Liver (tissue), 9 donors: ENCODE results near the gene HMG20A. TPM values are rescaled to one million over a fixed set of nuclear protein-coding genes. Genes with fewer than 3 reads are reported as not detected.

Source experiments
- DNase-seq: peaks from one replicate; pipeline ENCODE4 v3.0.0-alpha.2; 2017; ENCODE audit warnings: low spot score
- H3K27ac ChIP-seq, 2 donors: one replicate each; pipeline ENCODE4 v1.7.0; 2013; ENCODE audit warnings: inconsistent platforms in 2 of 2, low read length in 2 of 2, control low read depth in 1 of 2, low read depth in 1 of 2, mild to moderate bottlenecking in 1 of 2
- H3K27me3 ChIP-seq, 4 donors: one replicate each; pipeline versions ENCODE4 v1.6.1 to v1.7.0; 2013; ENCODE audit warnings: low read length in 3 of 4, inconsistent platforms in 1 of 4, mild to moderate bottlenecking in 1 of 4, moderate library complexity in 1 of 4; ENCODE audit not compliant: control insufficient read depth in 4 of 4, insufficient read depth in 4 of 4
- H3K36me3 ChIP-seq, 4 donors: one replicate each; pipeline versions ENCODE4 v1.6.1 to v1.7.0; 2013; ENCODE audit warnings: low read length in 3 of 4, mild to moderate bottlenecking in 3 of 4, low read depth in 1 of 4, moderate library complexity in 1 of 4; ENCODE audit not compliant: control insufficient read depth in 4 of 4, insufficient read depth in 3 of 4
- H3K4me1 ChIP-seq, 4 donors: one replicate each; pipeline versions ENCODE4 v1.6.1 to v1.7.0; 2013; ENCODE audit warnings: low read length in 3 of 4, mild to moderate bottlenecking in 3 of 4, moderate library complexity in 1 of 4; ENCODE audit not compliant: control insufficient read depth in 4 of 4, insufficient read depth in 4 of 4
- H3K4me3 ChIP-seq, 3 donors: one replicate each; pipeline versions ENCODE4 v1.6.1 to v1.7.0; 2013; ENCODE audit warnings: low read length in 3 of 3, control low read depth in 1 of 3, low read depth in 1 of 3, mild to moderate bottlenecking in 1 of 3
- H3K9ac ChIP-seq, 2 donors: one replicate each; pipeline ENCODE4 v1.7.0; 2013; ENCODE audit warnings: low read length in 2 of 2, mild to moderate bottlenecking in 2 of 2, moderate library complexity in 2 of 2, control low read depth in 1 of 2, low read depth in 1 of 2
- H3K9me3 ChIP-seq, 4 donors: one replicate each; pipeline versions ENCODE4 v1.6.1 to v1.7.0; 2013; ENCODE audit warnings: low read length in 3 of 4; ENCODE audit not compliant: control insufficient read depth in 4 of 4
- EGR1 ChIP-seq, 2 donors: IDR thresholded peaks; 2 replicates each; pipeline ENCODE4 v1.6.1; 2016 to 2018; ENCODE audit warnings: antibody characterized with exemption in 2 of 2, low read depth in 2 of 2
- FOXA1 ChIP-seq: IDR thresholded peaks from 2 replicates; pipeline ENCODE4 v1.6.1; 2016; ENCODE audit warnings: antibody characterized with exemption
- FOXA2 ChIP-seq: IDR thresholded peaks from 2 replicates; pipeline ENCODE4 v1.6.1; 2016; ENCODE audit warnings: antibody characterized with exemption
- GABPA ChIP-seq, 2 donors: IDR thresholded peaks in 1 of 2; conservative IDR thresholded peaks in 1 of 2; 2 replicates each; pipeline ENCODE4 v1.6.1; 2016; ENCODE audit warnings: antibody characterized with exemption in 2 of 2, mild to moderate bottlenecking in 1 of 2, moderate library complexity in 1 of 2
- HNF4A ChIP-seq, 2 donors: conservative IDR thresholded peaks; 2 replicates each; pipeline ENCODE4 v1.6.1; 2016; ENCODE audit warnings: antibody characterized with exemption in 2 of 2, mild to moderate bottlenecking in 2 of 2
- HNF4G ChIP-seq: IDR thresholded peaks from 2 replicates; pipeline ENCODE4 v1.6.1; 2016; ENCODE audit warnings: antibody characterized with exemption
- JUND ChIP-seq, 2 donors: IDR thresholded peaks; 2 replicates each; pipeline ENCODE4 v1.6.1; 2016; ENCODE audit warnings: antibody characterized with exemption in 2 of 2
- NR2F2 ChIP-seq: IDR thresholded peaks from 2 replicates; pipeline ENCODE4 v1.6.1; 2016; ENCODE audit warnings: antibody characterized with exemption
- RAD21 ChIP-seq, 2 donors: IDR thresholded peaks; 2 replicates each; pipeline ENCODE4 v1.6.1; 2016; ENCODE audit warnings: antibody characterized with exemption in 2 of 2, mild to moderate bottlenecking in 2 of 2
- RXRA ChIP-seq, 2 donors: IDR thresholded peaks; 2 replicates each; pipeline ENCODE4 v1.6.1; 2017 to 2018; ENCODE audit warnings: antibody characterized with exemption in 2 of 2, mild to moderate bottlenecking in 1 of 2
- TAF1 ChIP-seq: conservative IDR thresholded peaks from 2 replicates; pipeline ENCODE4 v1.6.1; 2016; ENCODE audit warnings: antibody characterized with exemption, mild to moderate bottlenecking
- YY1 ChIP-seq: IDR thresholded peaks from 2 replicates; pipeline ENCODE4 v1.6.1; 2016; ENCODE audit warnings: antibody characterized with exemption, mild to moderate bottlenecking
- WGBS: extraction: QIAGEN DNeasy Blood & Tissue Kit; methylation state at CpG from one replicate; pipeline ENCODE4 v1.1.7; 2013; 5-methylcytosine and 5-hydroxymethylcytosine counted together
- polyA plus RNA-seq, 2 donors: library from polyadenylated mRNA; stranded (reverse) in 1 of 2; unstranded in 1 of 2; fragments of 200-250 nt in 1 of 2; fragments of >200 nt in 1 of 2; fragmentation: Nextera tagmentation in 1 of 2; extraction: Ambion mirVana in 1 of 2; gene quantifications; one replicate each; pipeline versions ENCODE4 v1.2.1 to v1.2.3, GENCODE V29; 2013 to 2015
- total RNA-seq, 2 donors: library from RNA; depleted of rRNA; stranded (reverse); fragments of >200 nt; gene quantifications; one replicate each; pipeline ENCODE4 v1.2.3, GENCODE V29; 2014
- TF ChIP-seq, protein P1 (sequence below): IDR thresholded peaks from 2 replicates; pipeline ENCODE4 v1.6.1; 2016; ENCODE audit warnings: antibody characterized with exemption, mild to moderate bottlenecking
- TF ChIP-seq, protein P2 (sequence below): IDR thresholded peaks from 2 replicates; pipeline ENCODE4 v1.6.1; 2016; ENCODE audit warnings: antibody characterized with exemption
- TF ChIP-seq, protein P3 (sequence below): IDR thresholded peaks from 2 replicates; pipeline ENCODE4 v1.6.1; 2016; ENCODE audit warnings: antibody characterized with exemption
- TF ChIP-seq, protein P4 (sequence below): IDR thresholded peaks from 2 replicates; pipeline ENCODE4 v1.6.1; 2016; ENCODE audit warnings: antibody characterized with exemption
- donor health status: healthy.
- donor health status: healthy.
- donor health status: healthy.
- donor health status: healthy.
- donor health status: healthy.

The HMG20A gene
- total and polyA plus RNA-seq, 4 donors, result 7.7 to 19.4 (median 13.3) TPM

DNA sequence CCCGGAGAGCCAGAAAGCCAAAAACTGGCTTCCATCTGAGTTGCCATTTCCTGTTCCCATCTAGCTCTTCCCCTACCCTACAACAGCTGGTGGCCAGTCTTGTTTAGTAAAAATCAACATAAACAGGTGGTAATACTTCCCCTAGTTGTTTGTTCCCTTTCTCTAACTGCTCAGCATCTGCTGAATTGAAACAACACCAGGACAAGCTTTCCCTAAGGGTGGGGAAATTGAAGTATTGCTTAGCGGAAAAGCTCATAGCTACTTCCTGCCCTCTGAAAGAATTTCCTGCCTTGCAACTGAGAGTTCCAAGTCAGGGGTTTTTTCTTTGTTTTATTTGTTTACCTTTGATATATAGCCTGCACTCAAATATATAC lies 66.8 kb downstream of the HMG20A start:
- TF ChIP-seq RXRA (IDR thresholded peaks at IDR 0.05) (no peak), HNF4A (conservative IDR thresholded peaks at IDR 0.05) (no peak), HNF4G (no peak), FOXA2 (no peak), GABPA (IDR thresholded peaks at IDR 0.05 in 1 of 2, conservative IDR thresholded peaks at IDR 0.05 in 1 of 2) (no peak), NR2F2 (no peak), JUND (IDR thresholded peaks at IDR 0.05) (no peak), FOXA1 (no peak), TAF1 (no peak), RAD21 (IDR thresholded peaks at IDR 0.05) (no peak), EGR1 (IDR thresholded peaks at IDR 0.05; ENCODE audit: low read depth in 2 of 2) (no peak), YY1 (no peak)
- TF ChIP-seq, protein P1, sequence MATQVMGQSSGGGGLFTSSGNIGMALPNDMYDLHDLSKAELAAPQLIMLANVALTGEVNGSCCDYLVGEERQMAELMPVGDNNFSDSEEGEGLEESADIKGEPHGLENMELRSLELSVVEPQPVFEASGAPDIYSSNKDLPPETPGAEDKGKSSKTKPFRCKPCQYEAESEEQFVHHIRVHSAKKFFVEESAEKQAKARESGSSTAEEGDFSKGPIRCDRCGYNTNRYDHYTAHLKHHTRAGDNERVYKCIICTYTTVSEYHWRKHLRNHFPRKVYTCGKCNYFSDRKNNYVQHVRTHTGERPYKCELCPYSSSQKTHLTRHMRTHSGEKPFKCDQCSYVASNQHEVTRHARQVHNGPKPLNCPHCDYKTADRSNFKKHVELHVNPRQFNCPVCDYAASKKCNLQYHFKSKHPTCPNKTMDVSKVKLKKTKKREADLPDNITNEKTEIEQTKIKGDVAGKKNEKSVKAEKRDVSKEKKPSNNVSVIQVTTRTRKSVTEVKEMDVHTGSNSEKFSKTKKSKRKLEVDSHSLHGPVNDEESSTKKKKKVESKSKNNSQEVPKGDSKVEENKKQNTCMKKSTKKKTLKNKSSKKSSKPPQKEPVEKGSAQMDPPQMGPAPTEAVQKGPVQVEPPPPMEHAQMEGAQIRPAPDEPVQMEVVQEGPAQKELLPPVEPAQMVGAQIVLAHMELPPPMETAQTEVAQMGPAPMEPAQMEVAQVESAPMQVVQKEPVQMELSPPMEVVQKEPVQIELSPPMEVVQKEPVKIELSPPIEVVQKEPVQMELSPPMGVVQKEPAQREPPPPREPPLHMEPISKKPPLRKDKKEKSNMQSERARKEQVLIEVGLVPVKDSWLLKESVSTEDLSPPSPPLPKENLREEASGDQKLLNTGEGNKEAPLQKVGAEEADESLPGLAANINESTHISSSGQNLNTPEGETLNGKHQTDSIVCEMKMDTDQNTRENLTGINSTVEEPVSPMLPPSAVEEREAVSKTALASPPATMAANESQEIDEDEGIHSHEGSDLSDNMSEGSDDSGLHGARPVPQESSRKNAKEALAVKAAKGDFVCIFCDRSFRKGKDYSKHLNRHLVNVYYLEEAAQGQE, result no peak
- TF ChIP-seq, protein P2, sequence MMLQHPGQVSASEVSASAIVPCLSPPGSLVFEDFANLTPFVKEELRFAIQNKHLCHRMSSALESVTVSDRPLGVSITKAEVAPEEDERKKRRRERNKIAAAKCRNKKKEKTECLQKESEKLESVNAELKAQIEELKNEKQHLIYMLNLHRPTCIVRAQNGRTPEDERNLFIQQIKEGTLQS, result no peak
- TF ChIP-seq, protein P3, sequence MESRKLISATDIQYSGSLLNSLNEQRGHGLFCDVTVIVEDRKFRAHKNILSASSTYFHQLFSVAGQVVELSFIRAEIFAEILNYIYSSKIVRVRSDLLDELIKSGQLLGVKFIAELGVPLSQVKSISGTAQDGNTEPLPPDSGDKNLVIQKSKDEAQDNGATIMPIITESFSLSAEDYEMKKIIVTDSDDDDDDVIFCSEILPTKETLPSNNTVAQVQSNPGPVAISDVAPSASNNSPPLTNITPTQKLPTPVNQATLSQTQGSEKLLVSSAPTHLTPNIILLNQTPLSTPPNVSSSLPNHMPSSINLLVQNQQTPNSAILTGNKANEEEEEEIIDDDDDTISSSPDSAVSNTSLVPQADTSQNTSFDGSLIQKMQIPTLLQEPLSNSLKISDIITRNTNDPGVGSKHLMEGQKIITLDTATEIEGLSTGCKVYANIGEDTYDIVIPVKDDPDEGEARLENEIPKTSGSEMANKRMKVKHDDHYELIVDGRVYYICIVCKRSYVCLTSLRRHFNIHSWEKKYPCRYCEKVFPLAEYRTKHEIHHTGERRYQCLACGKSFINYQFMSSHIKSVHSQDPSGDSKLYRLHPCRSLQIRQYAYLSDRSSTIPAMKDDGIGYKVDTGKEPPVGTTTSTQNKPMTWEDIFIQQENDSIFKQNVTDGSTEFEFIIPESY, result no peak
- TF ChIP-seq, protein P4, sequence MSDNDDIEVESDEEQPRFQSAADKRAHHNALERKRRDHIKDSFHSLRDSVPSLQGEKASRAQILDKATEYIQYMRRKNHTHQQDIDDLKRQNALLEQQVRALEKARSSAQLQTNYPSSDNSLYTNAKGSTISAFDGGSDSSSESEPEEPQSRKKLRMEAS, result no peak
- no peaks in the 10 kb centered on the region for H3K4me1 ChIP-seq
- DNase-seq, result no peak
- H3K27ac ChIP-seq, result peak overlapping the region in 1 of 2 donors; percentile 11
- no peaks in the 10 kb centered on the region for H3K9me3 ChIP-seq
- H3K9ac ChIP-seq, result no peak overlapping the region
- peaks cover 0 to 27% (median 19%) of the 10 kb centered on the region in 4 donors for H3K36me3 ChIP-seq
- 77% methylated on average over 2 of the region's 2 CpGs for WGBS
- no peak overlapping the region for H3K4me3 ChIP-seq
- H3K27me3 ChIP-seq, result no peaks in the 10 kb centered on the region

DNA sequence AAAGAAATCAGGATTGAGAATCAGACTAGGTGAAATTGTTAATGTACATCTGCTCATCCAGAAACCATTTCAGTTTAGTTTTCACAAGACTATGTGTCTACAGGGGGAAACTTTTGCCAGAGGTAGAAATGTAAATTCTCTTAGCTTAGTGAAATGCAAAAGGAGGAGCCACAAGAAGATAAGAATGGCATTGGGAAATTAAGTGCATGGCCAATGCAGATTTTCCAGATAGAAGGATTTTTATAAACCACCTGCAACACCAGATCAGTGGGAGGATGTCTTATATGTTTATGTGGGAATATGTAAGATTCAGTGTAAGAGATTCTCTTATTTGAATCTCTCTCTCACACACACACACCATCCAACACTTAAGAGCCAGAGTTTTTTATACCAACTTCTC lies 67.2 kb downstream of the HMG20A start:
- Histone ChIP-seq H3K27ac (no peak overlapping the region), H3K36me3 (peaks cover 0 to 22% (median 17%) of the 10 kb centered on the region in 4 donors), H3K9ac (no peak overlapping the region), H3K9me3 (no peaks in the 10 kb centered on the region), H3K4me3 (no peak overlapping the region), H3K4me1 (no peaks in the 10 kb centered on the region), H3K27me3 (no peaks in the 10 kb centered on the region)
- no peak for DNase-seq
- no peak for TF ChIP-seq NR2F2
- TF ChIP-seq EGR1 (IDR thresholded peaks at IDR 0.05; ENCODE audit: low read depth in 2 of 2), result no peak
- no peak for TF ChIP-seq FOXA2
